GM21526 (cell line): Measurements from ENCODE around the gene TLR9.

Experiments used
- ATAC-seq: cut with Tn5 transposase; IDR thresholded peaks from one replicate; pipeline ENCODE4 v1.9.1; 2021; ENCODE audit warnings: moderate library complexity; ENCODE audit not compliant: unreplicated experiment, low FRiP score

Gene TLR9

DNA sequence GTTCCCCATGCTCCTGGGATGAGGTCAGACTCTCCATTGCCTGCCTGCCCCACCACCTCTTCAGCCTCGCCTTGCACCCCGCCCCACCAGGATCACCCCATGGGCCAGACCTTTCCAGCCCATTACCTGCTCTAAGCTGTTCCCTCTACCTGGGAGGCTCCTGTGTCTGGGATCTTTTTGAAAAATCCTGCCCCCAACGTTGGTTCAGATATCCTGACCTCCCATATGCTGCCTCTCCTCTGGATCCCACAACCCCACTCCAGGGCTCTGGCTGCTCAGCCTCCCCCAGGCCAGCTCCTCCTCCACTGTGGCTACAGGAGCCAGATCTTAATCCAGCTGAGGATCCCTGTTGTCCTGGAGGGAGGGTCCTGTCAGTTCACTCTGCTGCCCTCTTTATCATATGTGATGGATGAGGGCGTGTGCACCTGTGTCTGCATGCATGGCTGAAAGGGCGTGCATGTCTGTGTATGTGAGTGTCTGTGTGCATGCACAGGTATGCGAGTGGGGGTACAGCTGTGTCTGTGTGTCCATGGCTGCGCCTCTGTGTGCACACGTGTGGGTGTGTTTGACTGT lies 49.2 kb downstream of the TLR9 start:
- ATAC-seq = no peak

DNA sequence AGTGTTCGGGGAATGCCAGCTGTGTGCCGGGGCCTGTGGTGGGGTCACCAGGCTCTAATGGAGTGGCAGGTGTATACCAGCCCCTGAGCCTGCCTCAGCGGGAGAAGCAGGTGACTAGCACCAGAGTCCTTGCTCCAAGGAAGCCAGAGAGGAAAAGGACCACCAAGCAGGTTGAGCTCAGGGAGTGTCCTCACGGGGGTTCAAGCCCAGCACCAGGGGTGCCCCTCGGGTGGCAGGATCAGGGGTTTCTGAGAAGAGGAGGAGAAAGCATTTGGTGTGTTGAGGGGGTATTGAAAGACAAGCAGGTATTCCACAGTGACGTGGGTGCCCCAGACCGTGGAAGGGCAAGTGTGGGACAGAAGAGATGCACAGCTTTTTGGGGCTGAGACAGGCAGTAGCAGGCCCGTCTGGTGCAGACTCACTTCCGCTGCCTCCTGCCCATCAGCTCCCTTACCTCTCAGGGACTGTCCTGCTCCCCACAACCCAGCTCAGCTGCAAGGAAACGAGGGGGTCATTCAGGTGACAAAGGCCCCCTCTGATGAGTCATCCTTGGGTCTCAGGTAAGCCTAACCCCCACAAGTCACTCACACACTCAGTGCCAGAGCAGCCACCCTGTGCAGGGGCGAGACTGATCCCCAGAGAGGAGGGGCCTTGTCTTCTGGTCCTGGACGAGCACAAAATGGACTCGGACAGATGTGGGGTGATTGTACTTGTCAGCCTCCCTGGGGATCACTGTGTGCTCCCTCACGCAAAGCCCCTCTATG lies 49.8 kb downstream of the TLR9 start:
- ATAC-seq = no peak

DNA sequence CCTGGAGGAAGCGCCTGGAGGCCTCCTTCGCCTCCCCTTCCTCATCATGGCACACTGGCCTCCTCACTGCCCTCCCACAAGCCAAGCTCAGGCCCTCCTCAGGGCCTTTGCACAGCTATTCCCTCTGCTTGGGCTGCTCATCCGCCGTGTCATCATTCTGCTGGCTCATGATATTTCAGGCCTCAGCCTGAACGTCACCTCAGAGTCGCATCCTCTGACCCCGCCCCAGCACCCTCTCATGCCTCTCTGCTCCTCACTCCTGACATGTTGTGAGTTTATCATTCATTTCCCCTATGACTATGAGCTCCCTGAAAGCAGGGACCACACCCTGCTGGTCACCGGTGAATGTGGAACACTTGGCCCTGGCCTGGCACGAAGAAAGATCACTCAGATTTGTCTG lies 50.5 kb downstream of the TLR9 start:
- no peak for ATAC-seq

DNA sequence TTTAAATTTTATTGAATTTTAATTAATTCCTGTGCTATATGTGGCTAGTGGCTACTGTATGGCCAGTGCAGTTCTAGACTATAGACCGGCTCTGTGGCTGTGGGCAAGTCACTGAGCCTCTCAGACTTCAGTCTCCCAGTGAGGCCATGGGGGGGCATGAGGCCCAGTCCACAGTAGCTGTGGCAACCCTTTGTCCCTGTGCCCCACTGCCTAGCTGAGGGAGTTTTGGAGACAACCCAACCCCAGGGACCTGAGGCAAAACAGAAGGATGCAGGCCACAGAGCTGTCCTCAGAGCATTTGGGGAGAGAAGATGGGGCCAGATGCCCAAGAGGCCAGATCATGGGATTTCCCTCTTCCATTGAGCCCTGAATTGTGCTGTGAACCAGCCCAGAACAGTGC lies 52.3 kb downstream of the TLR9 start:
- no peak for ATAC-seq

DNA sequence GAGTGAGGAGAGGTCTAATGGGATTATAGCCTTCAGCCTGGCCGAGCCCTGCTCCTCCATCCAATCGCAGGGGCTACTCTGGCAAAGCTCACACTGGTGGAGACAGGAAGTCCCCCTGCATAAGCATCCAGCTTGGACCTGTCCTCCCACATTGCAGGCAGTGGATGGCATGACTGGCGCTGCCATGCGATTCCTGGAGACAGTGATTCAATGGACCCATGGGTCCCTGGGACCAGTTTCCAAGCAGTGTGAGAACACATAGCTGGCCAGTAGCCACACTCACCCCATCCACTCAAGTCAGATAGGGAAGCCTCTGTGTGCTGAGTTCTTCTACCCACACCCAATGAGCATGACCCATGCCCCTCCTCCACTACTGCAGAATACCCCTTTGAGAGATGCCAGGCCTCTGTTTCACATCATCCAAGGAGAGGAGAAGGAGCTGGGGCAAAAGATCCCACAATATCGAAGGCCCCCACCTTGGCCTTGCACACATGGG lies 53.1 kb downstream of the TLR9 start:
- no peak for ATAC-seq

DNA sequence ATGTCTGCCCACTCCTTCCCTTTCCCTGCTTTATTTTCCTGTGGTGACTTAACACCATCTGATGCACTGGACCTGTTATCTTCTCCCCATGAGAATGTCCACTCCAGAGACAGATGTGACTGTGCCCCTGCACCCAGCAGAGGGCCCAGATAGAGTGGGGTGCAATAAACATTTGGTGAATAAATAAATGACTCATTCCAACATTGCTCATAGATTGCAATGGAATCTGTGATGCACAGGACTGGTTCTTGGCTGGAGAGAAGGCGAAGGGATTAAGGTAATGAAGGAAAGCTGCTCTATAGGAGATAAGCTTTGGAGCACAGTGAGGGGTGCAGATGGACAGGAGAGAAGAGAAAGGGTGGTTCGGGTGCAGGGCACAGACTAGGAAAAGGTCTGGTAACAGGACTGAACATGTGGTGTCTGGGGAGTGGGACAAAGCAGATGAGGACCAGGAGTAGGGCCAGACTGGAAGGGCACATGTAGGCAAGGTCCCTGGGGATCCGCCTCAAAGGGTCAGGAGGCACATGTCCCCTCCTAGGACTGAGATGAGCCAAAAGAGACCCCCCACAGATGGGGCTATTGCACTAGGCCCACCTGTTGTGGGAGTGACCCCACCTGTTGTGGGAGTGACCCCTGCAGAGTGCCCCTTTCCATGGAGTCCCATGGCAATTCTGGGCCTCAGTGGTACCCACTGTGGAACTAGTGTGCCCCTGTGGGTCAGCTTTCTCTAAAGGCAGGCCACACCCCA lies 53.8 kb downstream of the TLR9 start:
- ATAC-seq = no peak
